HG03442 (cell line): ENCODE measurements around the gene SIPA1L3.

ENCODE experiments used
- ATAC-seq: cut with Tn5 transposase; IDR thresholded peaks from one replicate; pipeline ENCODE4 v1.9.1; 2021; ENCODE audit warnings: mild to moderate bottlenecking, moderate library complexity; ENCODE audit not compliant: unreplicated experiment

SIPA1L3 gene

GRCh38 chr19:38095411-38096308 lies 188.7 kb downstream of the SIPA1L3 start:
- ATAC-seq: no peak

- no peak for ATAC-seq
Measured at GRCh38 chr19:38099966-38100365, 193.0 kb downstream of the SIPA1L3 start.

DNA sequence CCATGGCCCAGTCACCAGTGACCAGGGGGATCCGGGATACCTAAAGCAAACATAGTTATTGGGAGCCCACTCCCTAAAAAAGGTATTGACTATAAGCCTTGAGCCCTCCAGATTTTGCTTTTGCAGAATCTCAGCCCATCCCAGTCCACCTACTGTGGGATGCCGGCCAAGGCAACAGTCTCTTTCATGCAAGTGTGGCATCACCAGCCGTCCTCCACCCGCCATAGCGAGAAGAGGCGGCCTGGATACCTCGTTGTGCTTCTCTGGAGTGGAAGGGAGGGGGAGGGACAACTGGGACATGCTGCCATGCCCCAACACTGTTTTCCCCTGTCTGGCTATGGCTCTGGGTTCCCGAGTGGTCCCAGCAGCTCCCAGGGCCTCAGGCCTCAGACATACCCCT lies 193.6 kb downstream of the SIPA1L3 start:
- ATAC-seq: no peak

GRCh38 chr19:38101723-38102122 lies 194.7 kb downstream of the SIPA1L3 start:
- no peak for ATAC-seq

- no peak for ATAC-seq
Measured at GRCh38 chr19:38105574-38105973, 198.6 kb downstream of the SIPA1L3 start.

- ATAC-seq: no peak
Measured at GRCh38 chr19:38107129-38107528, 200.1 kb downstream of the SIPA1L3 start.

DNA sequence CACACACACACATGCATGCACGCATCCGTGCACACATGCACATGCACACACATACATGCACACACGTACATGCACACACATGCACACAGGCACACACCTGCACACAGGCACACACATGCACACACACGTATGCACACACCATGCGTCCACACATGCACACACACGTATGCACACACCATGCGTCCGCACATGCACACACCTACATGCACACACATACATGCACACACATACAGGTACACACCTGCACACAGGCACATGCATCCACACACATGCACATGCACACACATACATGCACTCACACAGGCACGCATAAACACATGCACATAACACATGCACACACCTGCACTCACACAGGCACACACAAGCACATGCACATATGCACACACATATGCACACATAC lies 204.9 kb downstream of the SIPA1L3 start:
- ATAC-seq: no peak

DNA sequence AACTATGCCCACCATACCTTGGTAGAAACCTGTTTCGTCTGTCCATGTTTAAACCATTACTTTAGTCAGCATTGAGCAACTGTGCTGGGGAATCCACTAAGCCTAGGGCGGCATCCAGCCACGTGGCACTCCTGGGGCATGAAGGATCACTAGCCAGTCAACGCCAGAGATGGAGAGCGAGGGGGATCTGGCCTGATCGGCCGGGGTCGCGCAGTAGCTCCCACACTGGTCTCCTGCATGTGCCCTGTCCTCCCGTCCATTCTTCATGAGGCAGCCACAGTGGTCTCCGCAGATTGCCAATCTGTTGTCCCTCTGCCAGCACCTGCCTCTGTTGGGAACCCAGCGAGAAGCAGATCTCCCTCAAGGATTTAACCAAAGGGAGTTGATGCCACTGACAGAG lies 207.6 kb downstream of the SIPA1L3 start:
- ATAC-seq: no peak

GRCh38 chr19:38115271-38115802 lies 208.3 kb downstream of the SIPA1L3 start:
- ATAC-seq: no peak

- no peak for ATAC-seq
Measured at GRCh38 chr19:38118176-38118575, 211.2 kb downstream of the SIPA1L3 start.

DNA sequence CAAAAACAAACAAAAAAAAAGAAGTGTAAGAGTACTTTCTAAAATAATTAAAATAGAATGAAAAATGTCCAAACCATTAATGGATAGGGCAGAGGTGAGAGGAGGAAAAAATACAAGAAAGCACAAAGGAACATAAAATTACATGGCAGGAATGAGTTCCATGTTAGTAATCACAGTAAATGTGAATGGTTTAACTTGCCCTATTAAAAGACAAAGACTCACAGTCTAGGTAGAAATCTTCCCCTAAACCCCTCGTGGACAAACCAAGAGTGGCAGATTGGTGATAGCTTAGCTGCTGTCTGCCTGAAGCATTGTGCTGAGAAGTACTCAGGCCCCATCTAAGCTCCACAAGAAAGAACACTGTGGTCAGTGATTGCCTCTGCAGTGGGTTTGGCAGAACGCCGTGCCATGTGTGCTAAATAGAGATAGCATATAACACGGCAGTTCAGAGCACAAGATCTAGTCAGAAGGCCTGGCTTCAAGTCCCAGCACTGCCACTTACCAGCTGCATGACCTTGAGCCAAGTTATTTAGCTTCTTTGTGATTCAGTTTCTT lies 213.5 kb downstream of the SIPA1L3 start:
- ATAC-seq: no peak

DNA sequence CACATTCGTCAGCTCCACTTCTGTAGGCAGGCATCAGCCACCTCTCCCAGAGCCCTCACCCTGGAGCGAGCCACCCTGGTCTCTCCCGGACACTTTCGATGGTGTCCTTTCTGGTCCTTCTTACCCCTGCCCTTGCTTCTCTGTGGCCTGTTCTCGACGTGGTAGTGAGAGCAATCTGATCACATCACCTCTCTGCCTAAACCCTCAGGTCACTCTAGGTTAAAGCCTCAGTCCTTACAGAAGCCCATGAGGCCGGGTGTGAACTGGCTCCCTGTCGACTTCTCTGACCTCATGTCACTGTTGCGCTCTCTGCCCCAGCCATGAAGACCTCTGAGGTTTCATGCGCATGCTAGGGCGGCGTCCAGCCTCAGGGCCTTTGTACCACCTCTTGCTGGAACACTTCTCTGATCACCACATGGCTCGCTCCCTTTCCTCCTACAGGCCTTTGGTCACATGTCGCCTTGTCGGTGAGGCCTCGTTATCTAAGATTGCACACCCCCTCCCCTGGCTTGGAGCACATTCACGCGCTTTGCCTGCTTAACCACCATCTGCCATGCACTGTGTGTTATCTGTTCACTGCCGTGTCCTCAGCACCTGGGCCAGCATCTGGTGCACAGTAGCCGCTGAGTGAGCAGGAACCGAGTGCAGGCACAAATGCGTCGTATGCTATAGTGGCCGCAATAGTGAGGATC lies 215.5 kb downstream of the SIPA1L3 start:
- ATAC-seq: no peak

- ATAC-seq: no peak
Measured at GRCh38 chr19:38125238-38125637, 218.2 kb downstream of the SIPA1L3 start.

DNA sequence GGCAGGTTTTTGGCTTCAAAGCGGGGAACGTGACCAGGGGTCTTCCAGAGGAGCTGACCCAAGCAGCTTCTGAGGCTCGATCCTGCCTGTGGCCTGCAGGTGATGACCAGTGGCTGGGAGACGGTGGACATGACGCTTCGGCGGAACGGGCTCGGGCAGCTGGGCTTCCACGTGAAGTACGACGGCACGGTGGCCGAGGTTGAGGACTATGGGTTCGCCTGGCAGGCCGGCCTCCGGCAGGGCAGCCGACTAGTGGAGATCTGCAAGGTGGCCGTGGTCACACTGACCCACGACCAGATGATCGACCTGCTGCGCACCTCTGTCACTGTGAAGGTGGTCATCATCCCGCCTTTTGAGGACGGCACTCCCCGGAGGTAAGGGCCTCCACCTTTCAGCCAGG lies 223.4 kb downstream of the SIPA1L3 start:
- ATAC-seq: no peak

DNA sequence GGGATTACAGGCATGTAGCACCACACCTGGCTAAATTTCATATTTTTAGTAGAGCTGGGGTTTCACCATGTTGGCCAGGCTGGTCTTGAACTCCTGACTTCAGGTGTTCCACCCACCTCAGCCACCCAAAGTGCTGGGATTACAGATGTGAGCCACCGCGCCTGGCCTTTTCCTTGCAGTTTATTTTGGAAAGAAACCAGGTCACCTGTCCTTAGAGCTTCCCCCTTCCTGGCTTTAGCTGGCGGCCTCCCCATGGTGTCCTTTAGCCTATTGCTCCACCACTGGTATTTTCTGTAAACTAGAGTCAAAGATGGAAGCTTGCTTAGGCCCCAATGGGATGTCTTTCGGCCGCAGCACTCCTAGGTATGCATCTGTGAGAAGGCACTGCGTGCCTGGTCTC lies 225.8 kb downstream of the SIPA1L3 start:
- ATAC-seq: no peak

DNA sequence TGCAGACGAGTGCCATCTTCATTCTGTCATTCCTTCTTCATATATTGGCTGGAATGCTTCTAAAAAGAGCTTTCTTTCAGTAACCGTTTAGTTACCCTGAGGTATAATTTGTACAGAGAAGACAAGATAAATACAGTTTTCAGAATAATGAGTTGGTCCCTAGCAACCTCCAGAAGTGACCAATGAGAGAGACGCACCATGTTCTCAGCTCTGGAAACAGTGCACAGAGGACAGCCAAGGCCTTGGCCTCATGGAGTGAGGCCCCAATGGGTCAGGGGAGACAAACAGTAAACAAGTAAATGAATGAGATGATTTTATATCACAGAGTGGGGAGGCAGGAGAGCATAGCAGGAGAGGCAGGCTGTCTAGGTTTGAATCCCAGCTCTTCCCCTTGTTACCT lies 226.3 kb downstream of the SIPA1L3 start:
- no peak for ATAC-seq

DNA sequence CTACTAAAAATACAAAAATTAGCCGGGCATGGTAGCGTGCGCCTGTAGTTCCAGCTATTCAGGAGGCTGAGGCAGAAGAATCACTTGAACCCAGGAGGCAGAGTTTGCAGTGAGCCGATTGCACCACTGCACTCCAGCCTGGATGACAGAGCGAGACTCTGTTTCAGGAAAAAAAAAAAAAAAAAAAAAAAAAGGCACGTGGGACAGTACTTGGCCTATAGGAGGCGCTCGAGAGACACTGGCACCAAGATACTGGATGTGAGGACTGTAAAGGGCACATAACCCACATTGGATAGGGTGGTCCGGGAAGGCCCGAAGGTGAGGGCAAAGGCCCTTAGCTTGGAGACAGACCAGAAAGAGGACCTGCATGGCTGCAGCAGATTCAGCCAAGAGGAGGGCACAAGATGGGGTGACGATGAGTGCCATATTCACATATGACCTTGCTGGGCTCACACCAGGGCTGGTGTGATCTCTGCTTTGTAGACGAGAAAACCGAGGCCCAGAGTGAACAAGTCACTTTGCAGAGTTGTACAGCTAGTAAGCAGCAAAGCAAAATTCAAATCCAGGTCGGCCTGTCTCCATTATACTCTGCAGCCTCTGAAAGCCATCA lies 227.6 kb downstream of the SIPA1L3 start:
- no peak for ATAC-seq

- no peak for ATAC-seq
Measured at GRCh38 chr19:38135150-38135998, 228.4 kb downstream of the SIPA1L3 start.

- ATAC-seq: no peak
Measured at GRCh38 chr19:38139122-38139521, 232.1 kb downstream of the SIPA1L3 start.

DNA sequence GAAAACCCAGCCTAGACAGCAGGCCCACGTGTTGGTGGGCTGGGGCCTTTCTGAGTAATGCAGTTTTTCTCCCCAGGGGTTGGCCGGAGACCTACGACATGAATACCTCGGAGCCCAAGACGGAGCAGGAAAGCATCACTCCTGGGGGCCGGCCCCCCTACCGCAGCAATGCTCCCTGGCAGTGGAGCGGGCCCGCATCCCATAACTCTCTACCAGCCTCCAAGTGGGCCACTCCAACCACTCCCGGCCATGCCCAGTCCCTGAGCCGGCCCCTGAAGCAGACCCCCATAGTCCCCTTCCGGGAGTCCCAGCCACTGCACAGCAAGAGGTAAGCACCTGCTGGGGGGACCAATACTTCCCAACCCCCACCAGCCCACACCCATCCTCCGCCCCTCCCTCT lies 234.1 kb downstream of the SIPA1L3 start:
- ATAC-seq: no peak
